PC-3 (cell line): ENCODE data around the gene ITIH5.

ENCODE experiments used
- CTCF ChIP-seq: fragments of 300-600 bp; sonication (generic); conservative IDR thresholded peaks from 2 replicates; pipeline ENCODE4 v1.5.1; 2017; ENCODE audit warnings: antibody characterized with exemption, low read depth, mild to moderate bottlenecking, low read length
- EZH2 ChIP-seq: fragments of 300-600 bp; sonication (generic); IDR thresholded peaks from one replicate; pipeline ENCODE4 v1.6.1; 2017; ENCODE audit warnings: antibody characterized with exemption, mild to moderate bottlenecking, low read length; ENCODE audit not compliant: unreplicated experiment
- EZH2phosphoT487 ChIP-seq: fragments of 300-600 bp; sonication (generic); IDR thresholded peaks from 2 replicates; pipeline ENCODE4 v1.6.1; 2018; ENCODE audit warnings: mild to moderate bottlenecking, antibody characterized with exemption, low read length, borderline replicate concordance

- no peak for TF ChIP-seq CTCF
- no peak for TF ChIP-seq EZH2
- TF ChIP-seq EZH2phosphoT487, result no peak
Observed at GRCh38 chr10:7649673-7650300, 17.0 kb downstream of the ITIH5 start.
